GM23338 (cell line): ENCODE measurements around the gene MT1F. TPM values are rescaled to one million over a fixed set of nuclear protein-coding genes. Genes with fewer than 3 reads are reported as not detected.

ENCODE experiments used
- ATAC-seq: fragments of 200-7000 bp; cut with Tn5 transposase; 3 replicates; pipeline ENCODE4 v1.9.1; 2020
- DNase-seq: peaks from one replicate; pipeline ENCODE4 v3.0.0-alpha.2; 2015; ENCODE audit warnings: low spot score
- H2AFZ ChIP-seq: fragments of 200-600 bp; sonication (generic); 2 replicates; pipeline ENCODE4 v1.8.0; 2016; ENCODE audit warnings: antibody characterized with exemption, mild to moderate bottlenecking, moderate library complexity
- H3F3A ChIP-seq: fragments of 200-600 bp; sonication (generic); replicated peaks from 2 replicates; pipeline ENCODE4 v1.8.0; 2017; ENCODE audit warnings: antibody characterized with exemption, mixed run types, low read depth
- H3K27ac ChIP-seq: fragments of 200-600 bp; sonication (generic); 2 replicates; pipeline ENCODE4 v1.6.1; 2016; ENCODE audit warnings: low read depth
- H3K27me3 ChIP-seq: fragments of 200-600 bp; sonication (generic); 2 replicates; pipeline ENCODE4 v1.8.0; 2016; ENCODE audit warnings: mild to moderate bottlenecking, mixed run types, moderate library complexity; ENCODE audit not compliant: insufficient read depth
- H3K36me3 ChIP-seq: fragments of 200-600 bp; sonication (generic); 2 replicates; pipeline ENCODE4 v1.8.0; 2016; ENCODE audit warnings: mild to moderate bottlenecking; ENCODE audit not compliant: insufficient read depth
- H3K4me1 ChIP-seq: fragments of 200-600 bp; sonication (generic); 2 replicates; pipeline ENCODE4 v1.8.0; 2016; ENCODE audit warnings: mild to moderate bottlenecking, moderate library complexity; ENCODE audit not compliant: insufficient read depth
- H3K4me2 ChIP-seq: fragments of 200-600 bp; sonication (generic); 2 replicates; pipeline ENCODE4 v1.7.1; 2017; ENCODE audit warnings: mixed run types
- H3K4me3 ChIP-seq: fragments of 200-600 bp; sonication (generic); 2 replicates; pipeline ENCODE4 v1.6.1; 2016; ENCODE audit warnings: mixed run types
- H3K79me2 ChIP-seq: fragments of 200-600 bp; sonication (generic); replicated peaks from 2 replicates; pipeline ENCODE4 v1.8.0; 2017; ENCODE audit warnings: mild to moderate bottlenecking; ENCODE audit not compliant: insufficient read depth
- H3K9me2 ChIP-seq: fragments of 200-600 bp; sonication (generic); 2 replicates; pipeline ENCODE4 v1.8.0; 2017; ENCODE audit not compliant: insufficient read depth
- H4K20me1 ChIP-seq: fragments of 200-600 bp; sonication (generic); replicated peaks from 2 replicates; pipeline ENCODE4 v1.8.0; 2017; ENCODE audit warnings: mild to moderate bottlenecking; ENCODE audit not compliant: insufficient read depth
- H3K27ac Mint-ChIP-seq: 2 replicates; pipeline ENCODE4 v1.8.0; 2020; ENCODE audit warnings: inconsistent platforms, mild to moderate bottlenecking, moderate library complexity, mixed read lengths
- H3K27me3 Mint-ChIP-seq: 3 replicates; pipeline ENCODE4 v1.8.0; 2022; ENCODE audit warnings: low read depth, mild to moderate bottlenecking, moderate library complexity, mixed read lengths, inconsistent platforms; ENCODE audit not compliant: insufficient read depth, poor library complexity
- H3K36me3 Mint-ChIP-seq: 3 replicates; pipeline ENCODE4 v1.8.0; 2021; ENCODE audit warnings: low read depth, mild to moderate bottlenecking, inconsistent platforms, moderate library complexity, mixed read lengths
- H3K4me1 Mint-ChIP-seq: 3 replicates; pipeline ENCODE4 v1.8.0; 2020; ENCODE audit warnings: mild to moderate bottlenecking, inconsistent platforms, mixed read lengths
- H3K4me3 Mint-ChIP-seq: 3 replicates; pipeline ENCODE4 v1.8.0; 2021; ENCODE audit warnings: moderate library complexity, mild to moderate bottlenecking, inconsistent platforms, mixed read lengths
- H3K9me3 Mint-ChIP-seq: 3 replicates; pipeline ENCODE4 v1.8.0; 2020; ENCODE audit warnings: moderate library complexity, mild to moderate bottlenecking, inconsistent platforms, mixed read lengths
- CREB1 ChIP-seq: fragments of 250-450 bp; sonication (Bioruptor Pico); IDR thresholded peaks from 2 replicates; pipeline ENCODE4 v1.5.0; 2020; ENCODE audit warnings: low read depth, mild to moderate bottlenecking, moderate library complexity
- ETS1 ChIP-seq: IDR thresholded peaks from 2 replicates; pipeline ENCODE4 v1.6.1; 2016; ENCODE audit warnings: antibody characterized with exemption
- EZH2 ChIP-seq: fragments of 200-600 bp; sonication (generic); IDR thresholded peaks from one replicate; pipeline ENCODE4 v1.8.0; 2017; ENCODE audit warnings: antibody characterized with exemption, mild to moderate bottlenecking, low read depth; ENCODE audit not compliant: unreplicated experiment
- JUNB ChIP-seq: IDR thresholded peaks from one replicate; pipeline ENCODE4 v1.6.1; 2016; ENCODE audit warnings: antibody characterized with exemption; ENCODE audit not compliant: unreplicated experiment
- NANOG ChIP-seq: IDR thresholded peaks from 2 replicates; pipeline ENCODE4 v1.6.1; 2016; ENCODE audit warnings: antibody characterized with exemption, borderline replicate concordance
- REST ChIP-seq: IDR thresholded peaks from one replicate; pipeline ENCODE4 v1.6.1; 2018; ENCODE audit warnings: antibody characterized with exemption; ENCODE audit not compliant: unreplicated experiment
- ZNF114 ChIP-seq: fragments of 250-450 bp; sonication (Bioruptor Pico); IDR thresholded peaks from 2 replicates; pipeline ENCODE4 v1.5.0; 2020; ENCODE audit warnings: mild to moderate bottlenecking, moderate library complexity
- ZNF331 ChIP-seq: fragments of 250-450 bp; sonication (Bioruptor Pico); IDR thresholded peaks from 2 replicates; pipeline ENCODE4 v1.5.0; 2020; ENCODE audit warnings: low read depth, mild to moderate bottlenecking, moderate library complexity
- ZNF462 ChIP-seq: fragments of 250-450 bp; sonication (Bioruptor Pico); IDR thresholded peaks from 2 replicates; pipeline ENCODE4 v1.5.0; 2020; ENCODE audit warnings: mild to moderate bottlenecking, moderate library complexity
- polyA plus RNA-seq: library from polyadenylated mRNA; unstranded; fragments of >200 nt; fragmentation: Nextera tagmentation; extraction: Ambion mirVana; gene quantifications from 2 replicates; pipeline ENCODE4 v1.2.1, GENCODE V29; 2016
- total RNA-seq: library from RNA; depleted of rRNA; stranded (reverse); fragments of >200 nt; shearing (Covaris generic); gene quantifications from 2 replicates; pipeline ENCODE4 v1.2.3, GENCODE V29; 2014

Gene MT1F
- total and polyA plus RNA-seq, 2 experiments from 2014 or later, result 7.4 to 107 TPM

- no peak for TF ChIP-seq REST
- no peak for TF ChIP-seq ETS1
These were observed 12.4 kb upstream of the MT1F start (continued) for GRCh38 chr16:56645311-56645710.

- Histone ChIP-seq H3K9me2 (no peaks in the 10 kb centered on the region), H3K4me3 (no peak overlapping the region), H4K20me1 (no peaks in the 10 kb centered on the region), H3K36me3 (no peaks in the 10 kb centered on the region), H3K27ac (no peak overlapping the region), H3K4me2 (no peak overlapping the region), H3K79me2 (no peaks in the 10 kb centered on the region), H3F3A (0 out of 2 replicates have a peak, but pooled peaks cover 6% of the 10 kb centered on the region), H2AFZ (no peak overlapping the region), H3K4me1 (peaks cover 12% of the 10 kb centered on the region; the same call in 1 of the 2 replicates), H3K27me3 (peaks cover 98% of the 10 kb centered on the region)
- H3K27me3 Mint-ChIP-seq, result peaks cover 85% of the 10 kb centered on the region
- ATAC-seq (no peak), DNase-seq (no peak)
- no peak overlapping the region for H3K4me3 Mint-ChIP-seq
- H3K4me1 Mint-ChIP-seq, result peaks cover 30% of the 10 kb centered on the region
- no peaks in the 10 kb centered on the region for H3K9me3 Mint-ChIP-seq
- no peak overlapping the region for H3K27ac Mint-ChIP-seq
- TF ChIP-seq ETS1 (no peak), JUNB (no peak), ZNF114 (CRISPR knock-in tag) (no peak), REST (no peak), ZNF462 (CRISPR knock-in tag) (no peak), CREB1 (CRISPR knock-in tag) (no peak), ZNF331 (CRISPR knock-in tag) (no peak), NANOG (no peak), EZH2 (no peak)
- H3K36me3 Mint-ChIP-seq, result no peaks in the 10 kb centered on the region
These were observed 11.9 kb upstream of the MT1F start for GRCh38 chr16:56645838-56646237.
